OCI-LY7 (cell line): Measurements from ENCODE around the gene CDK6. TPM values are rescaled to one million over a fixed set of nuclear protein-coding genes. Genes with fewer than 3 reads are reported as not detected.

Experiments
- BruUV-seq: library from RNA; stranded (reverse); fragments of 400-500 nt; replicated peaks from 2 replicates; lab custom pipeline; 2021; lab: Mats Ljungman, UMichigan
- CTCF ChIA-PET: fragments of 300-600 bp; sonication (Branson Sonifier 250); formaldehyde crosslinking; loops from one replicate; lab custom pipeline; 2022; ENCODE audit warnings: antibody characterized with exemption; ENCODE audit not compliant: unreplicated experiment; lab: Charles Lee
- POLR2A ChIA-PET: fragments of 300-600 bp; sonication (Branson Sonifier 250); formaldehyde crosslinking; loops from one replicate; lab custom pipeline; 2022; ENCODE audit warnings: antibody characterized with exemption; lab: Charles Lee
- DNase-seq: peaks from one replicate; pipeline ENCODE4 v3.0.0-alpha.2; 2015; ENCODE audit warnings: low spot score
- H2AFZ ChIP-seq: fragments of 200-600 bp; sonication (generic), shearing (Covaris generic); 2 replicates; pipeline ENCODE4 v1.6.1; 2014; ENCODE audit warnings: mild to moderate bottlenecking, antibody characterized with exemption, low read length, moderate library complexity
- H3K27ac ChIP-seq: fragments of 200-600 bp; sonication (generic); 2 replicates; pipeline ENCODE4 v1.5.1; 2014; ENCODE audit warnings: mixed run types, low read depth, mild to moderate bottlenecking, moderate library complexity, low read length, inconsistent platforms; ENCODE audit not compliant: poor library complexity, severe bottlenecking
- H3K36me3 ChIP-seq: fragments of 200-600 bp; sonication (generic); 2 replicates; pipeline ENCODE4 v1.6.1; 2014; ENCODE audit warnings: mild to moderate bottlenecking, antibody characterized with exemption, low read length, moderate library complexity, mixed read lengths; ENCODE audit not compliant: insufficient read depth
- H3K4me1 ChIP-seq: fragments of 200-600 bp; sonication (generic); 2 replicates; pipeline ENCODE4 v1.5.1; 2014; ENCODE audit warnings: mild to moderate bottlenecking, low read length; ENCODE audit not compliant: insufficient read depth, poor library complexity, severe bottlenecking
- H3K4me2 ChIP-seq: fragments of 200-600 bp; sonication (generic); 2 replicates; pipeline ENCODE4 v1.6.1; 2014; ENCODE audit warnings: mild to moderate bottlenecking, low read length
- H3K4me3 ChIP-seq: fragments of 200-600 bp; sonication (generic); 2 replicates; pipeline ENCODE4 v1.5.1; 2014; ENCODE audit warnings: mild to moderate bottlenecking, low read depth, low read length; ENCODE audit not compliant: poor library complexity, severe bottlenecking
- H3K79me2 ChIP-seq: fragments of 200-600 bp; sonication (generic); 2 replicates; pipeline ENCODE4 v1.6.1; 2016; ENCODE audit warnings: low read depth, mild to moderate bottlenecking, low read length, moderate library complexity, mixed read lengths; ENCODE audit not compliant: insufficient read depth
- H3K9me2 ChIP-seq: fragments of 200-600 bp; sonication (generic); 2 replicates; pipeline ENCODE4 v1.6.1; 2016; ENCODE audit warnings: mild to moderate bottlenecking, low read length, mixed read lengths; ENCODE audit not compliant: insufficient read depth
- H3K9me3 ChIP-seq: fragments of 200-600 bp; sonication (generic); 2 replicates; pipeline ENCODE4 v1.6.1; 2014; ENCODE audit warnings: mild to moderate bottlenecking, mixed run types, low read length, mixed read lengths
- H4K20me1 ChIP-seq: fragments of 200-600 bp; sonication (generic); 2 replicates; pipeline ENCODE4 v1.6.1; 2014; ENCODE audit warnings: mild to moderate bottlenecking, antibody characterized with exemption, low read length, moderate library complexity, mixed read lengths; ENCODE audit not compliant: insufficient read depth
- CTCF ChIP-seq: fragments of 200-600 bp; sonication (generic); conservative IDR thresholded peaks from 2 replicates; pipeline ENCODE4 v1.5.1; 2014; ENCODE audit warnings: mild to moderate bottlenecking, antibody characterized with exemption, low read length, moderate library complexity, mixed read lengths
- EZH2phosphoT487 ChIP-seq: fragments of 200-600 bp; sonication (generic); IDR thresholded peaks from 2 replicates; pipeline ENCODE4 v1.6.1; 2018; ENCODE audit warnings: low read depth, borderline replicate concordance, mild to moderate bottlenecking, mixed run types, antibody characterized with exemption, low read length, moderate library complexity, mixed read lengths
- intact Hi-C: fragments of 100-400 bp; cut with micrococcal nuclease; formaldehyde crosslinking; loops from one replicate; pipeline ENCODE4 v1.10.0; 2022; ENCODE audit not compliant: unreplicated experiment
- total RNA-seq, 2 experiments: library from RNA; depleted of rRNA in 1 of 2; stranded (reverse); fragments of >200 nt in 1 of 2; shearing (Covaris generic) in 1 of 2; gene quantifications; 2 replicates each; pipeline ENCODE4 v1.2.3, GENCODE V29; 2014 to 2022

Gene CDK6
- total RNA-seq, 2 experiments from 2014 or later = 35.5 to 44.1 TPM

DNA sequence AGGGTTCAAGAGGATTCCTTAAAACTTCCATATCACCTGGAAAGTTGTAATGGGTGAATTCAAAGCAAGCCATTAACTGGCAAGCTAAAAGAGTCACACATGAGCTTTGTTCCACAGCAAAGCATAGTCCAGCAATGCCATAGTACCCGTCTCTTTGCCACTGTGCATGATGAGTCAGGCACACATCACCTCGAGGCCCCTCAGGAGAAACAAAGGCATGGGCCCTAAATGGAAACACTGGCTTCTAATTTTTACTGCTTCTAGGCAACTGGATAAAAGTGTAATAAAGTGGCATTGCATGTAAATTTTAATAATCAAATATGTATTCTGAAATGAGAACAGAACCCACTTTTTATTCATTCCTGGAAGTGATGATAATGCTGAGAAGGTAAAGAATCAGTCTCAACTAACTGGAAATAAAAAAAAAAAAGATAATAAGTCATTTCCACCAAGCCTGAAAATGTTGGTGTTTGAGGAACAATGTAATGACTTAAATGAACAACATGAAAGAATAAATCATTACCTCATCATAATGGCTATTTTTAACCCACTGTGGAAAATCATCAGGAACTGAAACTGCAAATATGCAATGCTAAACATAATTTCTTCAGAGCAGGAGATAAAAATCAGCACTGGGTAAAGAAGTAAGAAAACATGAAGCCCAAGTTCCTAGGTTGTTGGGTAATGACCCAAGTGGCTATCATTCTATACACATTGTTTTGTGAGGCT lies 104.9 kb downstream of the CDK6 start:
- ChIA-PET POLR2A (interaction anchor here (0.7 to 0.8 kb wide), 2 partner anchors 7 to 9 kb away, joined by 4 read pairs; no protein-coding TSS in a partner anchor), CTCF (no interaction called here)
- H4K20me1 ChIP-seq = no peaks in the 10 kb centered on the region
- no peaks in the 10 kb centered on the region for H3K9me3 ChIP-seq
- BruUV-seq = no TSS peak
- TF ChIP-seq CTCF (no peak), EZH2phosphoT487 (no peak)
- H3K4me3 ChIP-seq = no peak overlapping the region
- no peaks in the 10 kb centered on the region for H3K9me2 ChIP-seq
- DNase-seq = peak; percentile 38
- no peaks in the 10 kb centered on the region for H3K79me2 ChIP-seq
- intact Hi-C loops = no loop called here
- H3K36me3 ChIP-seq = peaks cover 3% of the 10 kb centered on the region
- peaks cover 16% of the 10 kb centered on the region for H3K4me1 ChIP-seq
- no peak overlapping the region for H3K27ac ChIP-seq
- peak overlapping the region; percentile 21 for H3K4me2 ChIP-seq
- no peak overlapping the region for H2AFZ ChIP-seq

DNA sequence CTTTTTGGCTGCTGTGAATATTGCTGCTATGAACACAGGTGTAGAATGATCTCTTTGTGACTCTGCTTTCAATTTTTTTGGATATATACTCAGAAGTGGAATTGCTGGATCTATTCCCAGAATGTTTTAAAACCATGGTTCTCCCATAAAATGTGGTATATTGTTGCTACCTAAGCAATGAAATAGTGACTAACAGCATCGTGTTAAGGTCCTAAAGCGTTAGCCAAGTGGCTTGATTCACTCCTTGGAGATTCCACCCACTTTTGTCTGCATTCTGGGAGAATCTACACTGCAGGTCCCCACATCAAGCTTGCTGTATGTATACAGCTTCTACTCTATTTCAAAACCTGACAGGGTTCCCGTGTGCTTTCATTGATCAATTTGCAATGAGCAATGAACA lies 105.6 kb downstream of the CDK6 start:
- DNase-seq = no peak
- POLR2A ChIA-PET = interaction anchor here (0.7 to 0.8 kb wide), 2 partner anchors 8 to 9 kb away, joined by 4 read pairs; no protein-coding TSS in a partner anchor
- peaks cover 16% of the 10 kb centered on the region for H3K4me1 ChIP-seq
- H3K36me3 ChIP-seq = no peaks in the 10 kb centered on the region
- no peaks in the 10 kb centered on the region for H4K20me1 ChIP-seq
- CTCF ChIA-PET = no interaction called here
- no peaks in the 10 kb centered on the region for H3K9me3 ChIP-seq
- no peaks in the 10 kb centered on the region for H3K79me2 ChIP-seq
- TF ChIP-seq EZH2phosphoT487 = no peak
- TF ChIP-seq CTCF = no peak
- BruUV-seq = no TSS peak
- H3K27ac ChIP-seq = no peak overlapping the region
- H3K9me2 ChIP-seq = no peaks in the 10 kb centered on the region
- no peak overlapping the region for H3K4me3 ChIP-seq
- no peak overlapping the region for H2AFZ ChIP-seq
- no peak overlapping the region for H3K4me2 ChIP-seq
- intact Hi-C loops = no loop called here

DNA sequence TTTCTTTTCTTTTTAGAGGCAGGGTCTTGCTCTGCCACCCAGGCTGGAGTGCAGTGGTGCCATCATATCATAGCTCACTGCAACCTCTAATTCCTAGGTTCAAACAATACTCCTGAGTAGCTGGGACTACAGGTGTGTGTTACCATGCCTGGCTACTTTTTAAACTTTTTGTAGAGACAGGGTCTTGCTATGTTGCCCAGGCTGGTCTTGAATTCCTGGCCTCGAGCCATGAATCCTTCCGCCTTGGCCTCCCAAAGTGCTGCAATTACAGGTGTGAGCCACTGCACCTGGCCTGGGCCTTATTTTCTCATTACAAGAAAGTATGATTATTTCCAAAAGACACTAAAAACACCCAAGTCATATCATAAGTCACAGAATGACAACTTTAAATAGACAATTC lies 106.6 kb downstream of the CDK6 start:
- Histone ChIP-seq H2AFZ (no peak overlapping the region), H3K4me3 (no peak overlapping the region), H4K20me1 (no peaks in the 10 kb centered on the region), H3K36me3 (peaks cover 10% of the 10 kb centered on the region), H3K27ac (no peak overlapping the region), H3K9me3 (no peaks in the 10 kb centered on the region), H3K9me2 (no peaks in the 10 kb centered on the region), H3K79me2 (no peaks in the 10 kb centered on the region), H3K4me2 (no peak overlapping the region), H3K4me1 (peaks cover 16% of the 10 kb centered on the region)
- intact Hi-C loops = no loop called here
- CTCF ChIA-PET = no interaction called here
- DNase-seq = no peak
- no TSS peak for BruUV-seq
- TF ChIP-seq CTCF = no peak
- POLR2A ChIA-PET = interaction anchor here (3.3 kb wide), 1 partner anchor 14 kb away, joined by 12 read pairs; no protein-coding TSS in a partner anchor
